SHP77 treated with DMSO at 0.1 percent for 48 hours (cell line): Measurements from ENCODE around the gene FAM72C.
"Not testable (repeated sequence)": the region's sequence is repeated elsewhere in the genome, so short reads cannot be mapped to it uniquely, and the experiment has no call there.

Experiments
- DNase-seq: peaks from one replicate; lab custom pipeline; 2025; lab: John Stamatoyannopoulos, UW

The FAM72C gene

GRCh38 chr1:143971924-143972700 lies at the start of gene FAM72C:
TSS of gene FAM72C (minus strand) at chr1:143971986. CDS start at chr1:143971141, 845 bp downstream.
- DNase-seq = not testable (repeated sequence)

DNA sequence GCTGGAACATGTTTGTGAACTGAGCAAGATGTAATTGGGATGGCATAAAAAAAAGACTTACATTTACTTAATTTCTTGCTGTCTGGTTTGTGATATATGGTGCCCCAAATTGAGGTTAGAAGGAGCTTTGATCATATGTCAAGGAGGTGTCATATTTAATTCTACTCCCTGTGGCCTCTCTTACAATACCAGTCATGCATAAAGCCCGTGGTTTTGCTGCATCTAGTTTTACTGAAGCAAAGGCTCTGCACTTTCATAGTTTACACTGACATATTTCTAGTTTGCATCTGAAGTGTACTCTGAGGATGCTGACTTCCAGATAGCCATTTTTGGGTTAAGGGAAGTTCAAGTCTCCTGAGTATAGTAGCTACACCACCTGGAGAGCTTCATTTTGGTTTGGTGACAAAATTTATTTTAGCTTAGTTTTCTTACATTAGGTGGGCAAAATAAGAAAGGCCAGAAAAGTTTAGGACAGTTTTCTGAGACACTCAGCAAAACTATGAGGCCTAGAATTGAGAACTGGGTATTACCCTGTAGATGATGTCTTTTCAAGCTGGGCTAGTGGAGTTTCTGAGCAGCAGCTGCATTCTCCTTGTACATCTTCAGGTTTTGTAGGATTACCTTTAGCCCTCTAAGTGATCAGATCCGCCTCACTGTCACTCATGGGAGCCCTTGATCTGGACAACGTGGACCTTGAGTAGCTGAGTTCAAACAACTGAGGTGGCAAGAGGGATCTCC lies 48.4 kb upstream of the FAM72C start:
- DNase-seq = not testable (repeated sequence)

GRCh38 chr1:144019101-144019500 lies 47.3 kb upstream of the FAM72C start:
- not testable (repeated sequence) for DNase-seq

DNA sequence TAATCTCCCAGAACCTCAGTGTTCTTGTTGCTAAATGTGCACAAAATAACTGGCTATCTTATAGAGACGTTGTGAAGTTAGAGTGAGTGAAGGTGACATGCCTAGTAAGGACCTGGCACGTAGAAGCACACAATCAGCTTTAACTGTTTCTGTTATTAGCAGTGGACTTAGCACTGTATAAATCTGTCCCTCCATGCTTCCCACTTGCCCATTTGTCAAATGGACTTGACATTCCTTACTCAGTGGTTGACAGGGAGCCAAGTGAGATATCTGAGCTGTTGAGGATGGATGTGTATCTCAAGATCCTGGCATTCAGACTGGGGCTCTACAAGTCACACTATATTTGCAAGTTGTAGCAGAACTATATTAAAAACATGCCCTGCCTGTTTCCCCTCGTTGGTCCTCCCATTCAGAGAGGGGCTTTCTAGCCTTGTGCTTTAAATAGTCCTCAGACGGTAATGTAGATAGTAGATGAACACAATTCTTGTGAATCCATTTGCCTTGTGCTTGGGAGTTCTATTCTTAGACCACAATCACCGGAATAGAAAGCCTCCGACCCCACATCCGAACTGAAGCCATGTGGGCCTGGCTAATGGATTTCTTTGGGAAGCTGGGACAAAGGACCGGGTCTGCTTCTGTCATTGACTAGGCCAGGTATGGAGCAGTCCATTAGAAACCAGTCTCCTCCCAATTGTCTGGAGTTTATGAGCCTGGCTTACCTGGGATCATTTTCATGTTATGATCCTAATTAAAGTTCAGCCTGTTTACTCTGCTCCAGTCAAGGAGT lies 43.6 kb upstream of the FAM72C start:
- DNase-seq = not testable (repeated sequence)

DNA sequence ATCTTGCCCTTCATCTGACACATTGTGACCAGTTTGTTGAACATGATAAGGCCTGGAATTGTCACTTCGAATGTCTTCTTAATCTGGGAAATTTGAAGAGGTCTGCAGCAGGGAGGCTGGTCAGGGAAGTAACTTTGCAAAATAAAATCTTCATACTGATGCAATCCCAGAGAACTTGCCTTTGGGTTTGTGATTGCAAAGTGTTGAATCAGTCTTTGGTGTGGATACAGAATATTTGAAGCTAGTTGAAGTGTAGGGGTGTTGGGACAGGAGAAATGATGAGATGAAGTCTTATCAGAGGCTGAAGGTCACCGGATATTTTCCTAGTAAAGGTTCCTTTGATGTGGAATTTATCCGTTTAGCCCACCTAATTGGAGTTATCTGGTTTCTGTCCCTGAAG lies 42.7 kb upstream of the FAM72C start:
- not testable (repeated sequence) for DNase-seq

- DNase-seq = not testable (repeated sequence)
Measured at GRCh38 chr1:144014121-144014520, 42.3 kb upstream of the FAM72C start.

DNA sequence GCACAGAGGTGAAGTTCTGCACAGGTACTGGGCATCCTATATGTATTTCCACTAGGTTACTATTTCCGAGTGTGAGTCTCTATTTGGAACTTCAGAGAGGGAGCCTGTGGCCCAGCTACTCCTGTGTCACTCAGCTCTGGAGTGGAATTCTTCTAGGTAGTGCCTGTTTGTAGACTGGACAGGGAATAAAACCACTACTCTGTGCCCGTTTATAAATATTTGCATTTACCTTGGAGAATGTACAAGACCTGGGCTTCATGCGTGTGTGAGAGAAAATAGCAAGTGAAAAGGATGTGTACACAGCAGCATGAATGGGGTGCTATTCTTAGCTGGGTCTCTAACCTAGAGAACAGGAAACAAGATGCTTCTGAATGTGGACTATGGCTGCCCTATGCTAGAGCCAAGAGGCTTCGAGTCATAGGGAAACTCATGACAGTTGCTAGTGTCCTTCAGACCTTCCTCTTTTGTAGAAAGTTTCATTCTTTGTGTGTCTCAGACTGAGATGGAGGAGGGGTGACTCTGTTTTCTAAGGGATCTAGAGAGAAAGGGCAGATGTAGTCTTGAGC lies 40.5 kb upstream of the FAM72C start:
- DNase-seq = not testable (repeated sequence)

GRCh38 chr1:144009410-144009809 lies 37.6 kb upstream of the FAM72C start:
- DNase-seq = not testable (repeated sequence)

- DNase-seq = not testable (repeated sequence)
Measured at GRCh38 chr1:144004259-144004658, 32.5 kb upstream of the FAM72C start.

GRCh38 chr1:144003306-144004029 lies 31.7 kb upstream of the FAM72C start:
- not testable (repeated sequence) for DNase-seq

DNA sequence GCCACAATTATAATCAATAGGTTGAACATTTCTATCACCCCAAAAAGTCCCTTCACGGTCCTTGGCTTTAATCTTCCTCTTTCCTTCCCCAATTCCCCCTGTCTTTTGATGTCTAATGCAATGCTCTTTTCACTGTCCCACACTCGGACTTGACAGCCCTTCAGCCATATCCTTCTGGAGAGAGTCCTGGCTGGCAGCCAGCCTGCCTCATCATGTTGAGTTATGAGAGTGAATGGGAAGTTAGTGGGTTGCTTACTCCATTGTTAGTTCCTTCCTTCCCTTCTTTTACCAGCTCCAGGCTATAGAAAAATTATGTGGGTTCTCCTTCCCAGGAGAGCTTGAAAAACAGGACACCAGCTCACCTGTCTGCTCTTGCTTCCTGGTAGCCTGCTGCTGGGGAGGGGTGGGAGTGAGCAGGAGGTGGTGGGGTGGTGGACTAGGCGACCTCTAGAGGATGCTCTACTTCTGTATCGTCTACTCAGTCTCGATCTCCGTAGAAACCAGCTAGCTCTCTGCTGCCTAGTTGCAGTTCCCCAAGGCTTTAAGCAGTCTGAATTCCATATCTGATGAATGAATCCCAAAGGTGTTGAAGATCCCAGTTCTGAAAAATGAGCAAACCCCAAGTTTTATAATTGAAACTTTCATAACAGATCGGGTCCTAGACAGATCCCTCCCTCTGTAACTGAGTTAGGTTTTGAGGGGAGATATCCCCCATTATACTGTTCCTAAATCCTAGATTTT lies 30.5 kb upstream of the FAM72C start:
- DNase-seq = not testable (repeated sequence)

DNA sequence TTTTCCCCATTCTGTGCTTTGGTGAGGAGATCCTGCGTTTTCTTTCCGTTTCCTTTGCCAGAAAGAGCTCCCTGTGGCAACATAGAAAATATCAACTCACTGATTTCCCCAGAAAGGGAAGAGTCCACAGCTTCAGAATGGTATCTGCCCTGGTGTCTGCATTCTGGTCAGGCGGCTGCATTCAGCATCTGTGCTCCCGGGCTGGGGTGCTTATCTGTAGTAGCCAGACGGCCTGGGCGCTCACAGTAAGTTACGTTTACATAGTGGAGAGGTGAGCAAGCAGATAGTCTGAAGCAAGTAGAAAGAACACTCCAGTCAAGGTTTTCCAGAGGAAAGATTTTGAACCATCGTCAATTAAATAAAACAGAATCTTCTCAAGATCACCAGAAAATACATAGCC lies 29.3 kb upstream of the FAM72C start:
- not testable (repeated sequence) for DNase-seq

DNA sequence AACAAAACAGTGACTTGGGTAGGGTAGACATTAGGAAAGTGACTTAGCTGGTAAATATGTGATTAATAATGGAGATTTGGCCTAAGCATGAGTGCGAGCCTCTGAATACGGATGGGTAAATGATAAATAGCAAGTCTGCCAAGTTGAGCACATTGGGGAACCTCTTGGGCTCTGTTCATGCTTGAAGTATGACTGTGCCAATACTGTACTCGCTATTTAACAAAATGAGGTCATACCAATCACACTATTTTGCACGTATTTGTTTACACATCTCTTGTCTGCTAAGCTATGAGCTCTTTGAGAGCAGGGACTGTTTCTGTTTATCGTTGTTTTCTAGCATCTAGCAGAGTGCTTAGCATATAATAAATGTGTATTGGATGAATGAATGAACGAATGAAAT lies 24.2 kb upstream of the FAM72C start:
- DNase-seq = not testable (repeated sequence)

DNA sequence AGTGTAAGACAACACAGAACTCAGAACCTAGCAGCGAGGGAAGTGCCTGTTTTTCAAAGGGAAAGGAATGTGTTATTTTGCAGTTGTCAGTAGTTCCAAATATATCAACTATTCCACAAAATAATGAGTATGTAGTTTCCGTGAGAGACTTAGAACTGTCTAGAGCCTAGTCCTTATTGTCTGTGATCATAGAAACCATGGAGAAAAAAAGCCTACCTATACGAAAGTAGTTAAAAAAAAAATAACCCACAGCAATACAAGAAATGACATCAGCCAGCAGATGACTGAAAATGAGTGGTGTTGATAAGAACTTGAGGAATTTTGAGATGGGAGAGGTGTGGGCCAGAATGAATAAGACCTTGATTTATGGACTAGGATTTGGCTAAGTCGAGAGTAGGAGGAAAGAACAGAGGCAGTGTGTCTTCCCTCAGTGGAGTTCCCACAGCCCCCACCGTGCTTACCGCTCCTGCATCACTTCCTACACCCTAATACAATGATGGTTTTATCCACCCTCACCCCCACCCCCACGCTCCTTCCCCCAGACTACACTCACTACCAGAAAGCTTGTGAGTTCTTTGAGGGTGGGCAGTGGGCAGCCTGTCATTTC lies 21.6 kb upstream of the FAM72C start:
- DNase-seq = not testable (repeated sequence)

DNA sequence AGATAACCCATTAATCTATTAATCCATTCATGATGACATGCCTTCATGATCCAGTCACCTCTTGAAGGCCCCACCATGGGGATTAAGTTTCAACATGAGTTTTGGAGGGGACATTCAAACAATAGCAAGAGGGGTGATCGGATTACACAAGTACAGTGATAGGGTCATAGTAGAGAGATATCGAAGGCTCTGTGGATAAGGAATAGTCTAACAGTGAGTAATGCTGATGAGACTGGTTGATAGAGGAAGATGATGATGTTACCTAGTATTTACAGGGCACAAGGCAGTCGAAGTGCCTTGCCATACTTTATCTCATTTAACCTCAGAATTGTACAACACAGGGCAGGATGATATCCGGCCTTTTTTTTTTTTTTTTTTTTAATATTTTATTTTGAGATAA lies 18.9 kb upstream of the FAM72C start:
- DNase-seq = not testable (repeated sequence)

GRCh38 chr1:143989719-143990118 lies 17.9 kb upstream of the FAM72C start:
- not testable (repeated sequence) for DNase-seq

DNA sequence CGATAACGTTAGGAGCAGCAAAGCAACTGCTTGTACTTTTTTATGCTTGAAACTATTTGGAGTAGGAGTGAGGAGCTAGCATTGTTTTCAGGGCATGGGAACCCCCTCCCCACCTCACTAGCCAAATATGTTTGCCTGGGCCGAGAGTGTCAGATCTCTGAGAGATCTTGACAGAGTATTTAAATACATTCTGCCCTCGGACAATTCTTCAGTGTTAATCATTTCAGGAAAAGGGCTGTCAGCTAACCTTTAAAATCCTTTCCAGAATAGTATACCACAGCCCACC lies 17.6 kb upstream of the FAM72C start:
- not testable (repeated sequence) for DNase-seq

- not testable (repeated sequence) for DNase-seq
Measured at GRCh38 chr1:143988602-143989426, 17.0 kb upstream of the FAM72C start.

GRCh38 chr1:143987868-143988267 lies 16.1 kb upstream of the FAM72C start:
- DNase-seq = not testable (repeated sequence)
